Type B pancreatic cell (in vitro differentiated cells): Measurements from ENCODE around the gene FREM1. TPM values are rescaled to one million over a fixed set of nuclear protein-coding genes. Genes with fewer than 3 reads are reported as not detected.

ENCODE experiments used
- DNase-seq: peaks from one replicate; pipeline ENCODE4 v3.0.0; 2021; ENCODE audit warnings: mixed read lengths; ENCODE audit not compliant: unreplicated experiment; ENCODE audit errors: extremely low spot score
- H3K27ac Mint-ChIP-seq: 2 replicates; pipeline ENCODE4 v1.8.0; 2021; ENCODE audit warnings: mild to moderate bottlenecking, mixed read lengths
- H3K27me3 Mint-ChIP-seq: 2 replicates; pipeline ENCODE4 v1.8.0; 2021; ENCODE audit warnings: mixed read lengths
- H3K36me3 Mint-ChIP-seq: 2 replicates; pipeline ENCODE4 v1.8.0; 2021; ENCODE audit warnings: mixed read lengths
- H3K4me1 Mint-ChIP-seq: one replicate; pipeline ENCODE4 v1.8.0; 2021; ENCODE audit warnings: mixed read lengths; ENCODE audit not compliant: unreplicated experiment
- H3K4me3 Mint-ChIP-seq: 2 replicates; pipeline ENCODE4 v1.8.0; 2021; ENCODE audit warnings: mild to moderate bottlenecking, mixed read lengths
- H3K9me3 Mint-ChIP-seq: 2 replicates; pipeline ENCODE4 v1.8.0; 2021; ENCODE audit warnings: mixed read lengths
- total RNA-seq: library from RNA; stranded (reverse); gene quantifications from 2 replicates; pipeline ENCODE4 v1.2.1, GENCODE V29; 2021; ENCODE audit warnings: low replicate concordance
- TF ChIP-seq, protein P1 (sequence below): fragments of 200-600 bp; sonication (generic); conservative IDR thresholded peaks from 2 replicates; pipeline ENCODE4 v1.5.0; 2021; ENCODE audit warnings: antibody characterized with exemption, mild to moderate bottlenecking

The FREM1 gene
- total RNA-seq, 1 donor from 2014 or later: 50.8 TPM

DNA sequence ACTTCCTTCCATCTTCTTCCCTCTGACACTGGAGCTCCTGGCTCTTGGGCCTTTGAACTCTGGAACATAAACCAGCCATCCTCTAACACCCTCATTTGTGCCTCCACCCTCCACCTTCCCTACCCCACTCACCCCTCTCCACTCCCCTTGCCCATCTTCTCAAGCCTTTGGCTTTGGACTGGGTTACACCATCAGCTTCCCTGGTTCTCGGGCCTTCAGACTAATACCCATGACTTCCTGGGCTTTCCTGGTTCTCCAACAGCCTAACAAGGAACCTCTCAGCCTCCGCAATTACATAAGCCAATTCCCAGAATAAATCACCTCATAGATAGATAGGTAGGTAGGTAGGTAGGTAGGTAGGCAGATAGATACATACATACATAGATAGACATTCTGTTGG, 67.1 kb downstream of the FREM1 start:
- H3K4me1 Mint-ChIP-seq: no peaks in the 10 kb centered on the region
- no peaks in the 10 kb centered on the region for H3K27me3 Mint-ChIP-seq
- peaks cover 4% of the 10 kb centered on the region for H3K9me3 Mint-ChIP-seq
- TF ChIP-seq, protein P1, sequence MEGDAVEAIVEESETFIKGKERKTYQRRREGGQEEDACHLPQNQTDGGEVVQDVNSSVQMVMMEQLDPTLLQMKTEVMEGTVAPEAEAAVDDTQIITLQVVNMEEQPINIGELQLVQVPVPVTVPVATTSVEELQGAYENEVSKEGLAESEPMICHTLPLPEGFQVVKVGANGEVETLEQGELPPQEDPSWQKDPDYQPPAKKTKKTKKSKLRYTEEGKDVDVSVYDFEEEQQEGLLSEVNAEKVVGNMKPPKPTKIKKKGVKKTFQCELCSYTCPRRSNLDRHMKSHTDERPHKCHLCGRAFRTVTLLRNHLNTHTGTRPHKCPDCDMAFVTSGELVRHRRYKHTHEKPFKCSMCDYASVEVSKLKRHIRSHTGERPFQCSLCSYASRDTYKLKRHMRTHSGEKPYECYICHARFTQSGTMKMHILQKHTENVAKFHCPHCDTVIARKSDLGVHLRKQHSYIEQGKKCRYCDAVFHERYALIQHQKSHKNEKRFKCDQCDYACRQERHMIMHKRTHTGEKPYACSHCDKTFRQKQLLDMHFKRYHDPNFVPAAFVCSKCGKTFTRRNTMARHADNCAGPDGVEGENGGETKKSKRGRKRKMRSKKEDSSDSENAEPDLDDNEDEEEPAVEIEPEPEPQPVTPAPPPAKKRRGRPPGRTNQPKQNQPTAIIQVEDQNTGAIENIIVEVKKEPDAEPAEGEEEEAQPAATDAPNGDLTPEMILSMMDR: no peak
- no peak overlapping the region for H3K4me3 Mint-ChIP-seq
- DNase-seq: no peak
- H3K36me3 Mint-ChIP-seq: peaks cover 37% of the 10 kb centered on the region
- no peak overlapping the region for H3K27ac Mint-ChIP-seq

DNA sequence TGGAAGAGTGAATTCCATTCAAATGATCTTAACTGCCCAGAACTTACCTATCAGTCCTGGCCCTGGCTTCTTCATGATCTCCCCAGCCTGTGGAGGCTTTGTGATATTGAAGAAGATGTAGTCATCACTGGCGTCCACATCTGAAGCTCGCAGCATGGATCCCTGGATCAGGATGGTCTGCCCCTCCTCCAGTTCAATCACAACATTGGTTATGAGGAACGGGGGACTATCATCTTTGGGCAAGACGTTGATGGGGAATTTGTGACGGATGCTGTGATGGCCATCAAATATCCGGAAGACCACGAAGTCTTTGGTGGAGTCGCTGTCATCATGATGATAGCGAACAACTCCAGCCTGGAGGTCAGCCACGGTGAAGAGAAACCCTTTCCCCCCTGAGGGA, 68.0 kb downstream of the FREM1 start:
- H3K27me3 Mint-ChIP-seq: no peaks in the 10 kb centered on the region
- H3K36me3 Mint-ChIP-seq: peaks cover 37% of the 10 kb centered on the region
- no peak overlapping the region for H3K4me3 Mint-ChIP-seq
- H3K9me3 Mint-ChIP-seq: peaks cover 6% of the 10 kb centered on the region
- H3K27ac Mint-ChIP-seq: no peak overlapping the region
- H3K4me1 Mint-ChIP-seq: no peaks in the 10 kb centered on the region
- no peak for DNase-seq
- TF ChIP-seq, protein P1: no peak

DNA sequence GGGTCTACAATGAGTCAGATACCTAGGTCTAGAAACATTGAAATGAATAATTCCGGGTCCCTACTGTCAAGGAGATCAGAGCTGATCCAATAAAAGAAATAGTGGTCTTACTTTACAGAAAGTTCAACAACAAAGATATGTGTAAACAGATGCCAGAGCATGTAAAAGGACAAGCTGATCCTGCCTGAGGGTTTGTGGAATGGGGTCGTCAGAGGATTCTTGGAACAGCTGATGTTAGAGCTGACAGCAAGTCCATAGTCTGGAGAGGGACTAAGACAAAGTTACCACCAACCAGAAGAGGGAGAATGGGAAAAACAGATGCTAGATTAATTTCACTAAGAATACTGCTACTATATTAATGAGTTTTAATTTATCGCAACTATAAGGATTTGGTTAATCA, 71.5 kb downstream of the FREM1 start:
- TF ChIP-seq, protein P1: no peak
- no peak overlapping the region for H3K4me3 Mint-ChIP-seq
- peaks cover 33% of the 10 kb centered on the region for H3K36me3 Mint-ChIP-seq
- H3K27me3 Mint-ChIP-seq: no peaks in the 10 kb centered on the region
- H3K9me3 Mint-ChIP-seq: peaks cover 8% of the 10 kb centered on the region
- no peaks in the 10 kb centered on the region for H3K4me1 Mint-ChIP-seq
- no peak overlapping the region for H3K27ac Mint-ChIP-seq
- DNase-seq: no peak

DNA sequence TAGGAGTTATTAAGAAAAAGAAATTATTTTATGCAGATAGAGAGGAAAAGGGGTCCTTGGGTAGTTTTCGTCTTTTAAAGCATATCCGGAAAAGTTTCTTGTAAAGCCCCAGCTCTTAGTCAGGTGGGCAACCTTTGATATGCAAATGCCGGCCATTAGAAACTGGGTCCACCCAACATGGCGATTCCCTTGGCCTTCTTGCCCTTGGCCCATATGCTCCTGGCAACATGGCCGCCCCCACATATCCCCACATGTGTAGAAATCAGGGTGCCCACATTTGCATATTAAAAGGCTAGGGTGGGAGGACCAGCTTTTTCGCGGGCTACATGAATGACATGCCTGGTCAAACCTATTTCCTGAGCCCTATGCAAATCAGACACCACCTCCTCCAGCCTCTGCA, 73.3 kb downstream of the FREM1 start:
- no peak overlapping the region for H3K4me3 Mint-ChIP-seq
- H3K9me3 Mint-ChIP-seq: peaks cover 13% of the 10 kb centered on the region
- no peaks in the 10 kb centered on the region for H3K4me1 Mint-ChIP-seq
- no peak for DNase-seq
- no peaks in the 10 kb centered on the region for H3K27me3 Mint-ChIP-seq
- no peak overlapping the region for H3K27ac Mint-ChIP-seq
- H3K36me3 Mint-ChIP-seq: peaks cover 33% of the 10 kb centered on the region
- TF ChIP-seq, protein P1: no peak

DNA sequence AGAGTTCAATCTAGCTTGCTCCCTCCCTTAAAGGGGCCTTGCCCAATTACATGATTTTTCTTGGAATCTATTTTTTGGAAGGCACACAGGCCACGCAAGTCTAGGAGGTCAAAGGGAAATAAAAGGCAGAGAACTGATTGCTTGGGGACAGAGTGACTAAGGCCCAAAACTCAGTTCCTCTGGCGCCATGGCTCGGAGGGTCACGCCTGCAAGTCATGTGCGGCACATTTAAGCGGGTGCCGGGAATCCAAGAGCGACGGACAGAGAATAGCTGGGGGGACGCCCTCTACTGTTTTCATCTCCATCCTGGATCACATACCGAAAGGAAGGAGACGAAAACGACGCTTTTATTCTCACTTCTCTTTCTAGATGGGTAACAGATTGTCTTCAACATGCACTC, 78.6 kb downstream of the FREM1 start:
- no peak for DNase-seq
- Mint-ChIP-seq H3K36me3 (peaks cover 35% of the 10 kb centered on the region), H3K27me3 (no peaks in the 10 kb centered on the region), H3K4me3 (no peak overlapping the region), H3K27ac (no peak overlapping the region), H3K4me1 (no peaks in the 10 kb centered on the region), H3K9me3 (peaks cover 6% of the 10 kb centered on the region)
- TF ChIP-seq, protein P1: no peak

DNA sequence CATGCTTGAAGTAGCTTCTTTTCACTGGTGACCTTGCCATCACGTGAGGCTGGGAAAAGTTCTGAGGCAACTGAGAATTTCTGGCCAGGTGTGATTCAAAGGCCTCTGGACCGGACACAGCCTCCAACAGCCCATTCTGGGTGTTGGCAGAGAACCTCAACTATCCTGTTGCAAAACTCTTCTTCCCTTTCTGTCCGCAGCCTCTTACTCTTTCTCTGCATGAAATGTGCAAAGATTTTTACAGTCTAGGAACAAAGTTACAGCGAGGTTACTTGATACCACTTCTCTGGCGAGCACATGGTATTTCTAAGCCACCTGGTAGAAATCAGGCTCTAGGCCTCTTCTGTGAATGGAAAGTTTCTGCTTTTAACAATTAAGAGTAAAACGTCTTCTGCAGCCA, 79.2 kb downstream of the FREM1 start:
- Mint-ChIP-seq H3K27ac (no peak overlapping the region), H3K36me3 (peaks cover 36% of the 10 kb centered on the region), H3K9me3 (peaks cover 6% of the 10 kb centered on the region), H3K4me1 (no peaks in the 10 kb centered on the region), H3K27me3 (no peaks in the 10 kb centered on the region), H3K4me3 (no peak overlapping the region)
- DNase-seq: no peak
- TF ChIP-seq, protein P1: no peak
